ENCODE measurements around the gene VEPH1. TPM values are rescaled to one million over a fixed set of nuclear protein-coding genes. Genes with fewer than 3 reads are reported as not detected.

The VEPH1 gene
- polyA plus RNA-seq, 1 of the 3 experiments (the other 2 are of a cell fraction), result 6.0 TPM

DNA sequence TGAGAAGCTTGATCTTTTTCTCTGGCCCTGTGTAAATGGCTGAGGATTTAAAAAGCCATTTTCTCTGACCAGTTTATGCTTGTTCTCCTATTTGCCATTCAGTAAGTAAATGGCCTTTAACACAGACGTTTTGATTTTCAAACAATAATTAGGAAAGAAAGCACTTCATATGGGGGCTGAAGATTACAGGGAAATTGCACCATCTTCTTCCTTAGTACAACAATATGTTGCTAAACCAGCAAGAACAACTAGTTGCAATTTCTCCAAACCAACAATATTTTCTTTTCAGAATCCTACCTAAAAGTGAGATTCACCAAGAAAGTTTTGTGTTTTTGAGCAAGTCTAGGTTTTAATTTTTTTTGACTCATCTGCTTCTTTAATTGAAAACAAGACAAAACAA lies 262.8 kb downstream of the VEPH1 start:
- no peak for DNase-seq
- no peaks in the 10 kb centered on the region for H3K27me3 ChIP-seq (ENCODE audit: insufficient read depth)
- no peaks in the 10 kb centered on the region for H3K9me3 ChIP-seq
- H3K9me2 ChIP-seq, result no peaks in the 10 kb centered on the region
- H4K20me1 ChIP-seq (ENCODE audit: insufficient read depth), result no peaks in the 10 kb centered on the region
- POLR2A ChIA-PET, result no interaction called here
- no peak overlapping the region for H3K4me2 ChIP-seq
- peaks cover 0 to 3% of the 10 kb centered on the region in 2 experiments for H3K36me3 ChIP-seq (replicated peaks in 1 of 2; ENCODE audit: control insufficient read depth in 1 of 2, insufficient read depth in 2 of 2, low read length in 1 of 2)
- no peak overlapping the region for H3K9ac ChIP-seq
- CTCF ChIA-PET, result interaction anchor here (0.9 to 2.0 kb wide), 4 partner anchors 25 to 253 kb away, joined by 3 to 20 read pairs (median 5); no protein-coding TSS in a partner anchor
- TF ChIP-seq, protein P1, sequence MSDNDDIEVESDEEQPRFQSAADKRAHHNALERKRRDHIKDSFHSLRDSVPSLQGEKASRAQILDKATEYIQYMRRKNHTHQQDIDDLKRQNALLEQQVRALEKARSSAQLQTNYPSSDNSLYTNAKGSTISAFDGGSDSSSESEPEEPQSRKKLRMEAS (IDR thresholded peaks at IDR 0.05; ENCODE audit: low read depth), result no peak
- TF ChIP-seq NRF1 (IDR thresholded peaks at IDR 0.05; ENCODE audit: low read depth, low read length) (no peak), SMC3 (IDR thresholded peaks at IDR 0.05; ENCODE audit: low read depth, low read length) (no peak), RAD21 (IDR thresholded peaks at IDR 0.05; ENCODE audit: low read length) (no peak), GATA2 (CRISPR knock-in tag; IDR thresholded peaks at IDR 0.05) (no peak), MEF2A (IDR thresholded peaks at IDR 0.05; ENCODE audit: borderline replicate concordance, low read depth) (no peak), RFX5 (IDR thresholded peaks at IDR 0.05; ENCODE audit: low read length) (no peak), TAF1 (IDR thresholded peaks at IDR 0.05; ENCODE audit: borderline replicate concordance, low read depth, low read length) (no peak), EP300 (IDR thresholded peaks at IDR 0.05; ENCODE audit: borderline replicate concordance in 1 of 2, low read depth in 1 of 2, low read length in 1 of 2) (no peak), ELF1 (IDR thresholded peaks at IDR 0.05) (no peak), SIN3A (IDR thresholded peaks at IDR 0.05; ENCODE audit: borderline replicate concordance, low read depth, low read length) (no peak)
- TF ChIP-seq, protein P2, sequence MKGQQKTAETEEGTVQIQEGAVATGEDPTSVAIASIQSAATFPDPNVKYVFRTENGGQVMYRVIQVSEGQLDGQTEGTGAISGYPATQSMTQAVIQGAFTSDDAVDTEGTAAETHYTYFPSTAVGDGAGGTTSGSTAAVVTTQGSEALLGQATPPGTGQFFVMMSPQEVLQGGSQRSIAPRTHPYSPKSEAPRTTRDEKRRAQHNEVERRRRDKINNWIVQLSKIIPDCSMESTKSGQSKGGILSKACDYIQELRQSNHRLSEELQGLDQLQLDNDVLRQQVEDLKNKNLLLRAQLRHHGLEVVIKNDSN (IDR thresholded peaks at IDR 0.05; ENCODE audit: borderline replicate concordance, low read depth), result no peak
- TF ChIP-seq, protein P3, sequence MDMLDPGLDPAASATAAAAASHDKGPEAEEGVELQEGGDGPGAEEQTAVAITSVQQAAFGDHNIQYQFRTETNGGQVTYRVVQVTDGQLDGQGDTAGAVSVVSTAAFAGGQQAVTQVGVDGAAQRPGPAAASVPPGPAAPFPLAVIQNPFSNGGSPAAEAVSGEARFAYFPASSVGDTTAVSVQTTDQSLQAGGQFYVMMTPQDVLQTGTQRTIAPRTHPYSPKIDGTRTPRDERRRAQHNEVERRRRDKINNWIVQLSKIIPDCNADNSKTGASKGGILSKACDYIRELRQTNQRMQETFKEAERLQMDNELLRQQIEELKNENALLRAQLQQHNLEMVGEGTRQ (IDR thresholded peaks at IDR 0.05; ENCODE audit: borderline replicate concordance, low read depth, low read length), result no peak
- H2AFZ ChIP-seq (ENCODE audit: low read depth), result no peak overlapping the region
- H3K4me1 ChIP-seq (ENCODE audit: control insufficient read depth in 1 of 2, insufficient read depth in 2 of 2, low read depth in 1 of 2, low read length in 1 of 2), result peaks cover 7 to 15% of the 10 kb centered on the region in 2 experiments; a peak in 3 of 4 replicates
- 57% methylated on average over 1 of the region's 1 CpG for WGBS (ENCODE audit: low lambda C conversion rate)
- no peak overlapping the region for H3K4me3 ChIP-seq (ENCODE audit: low read depth in 2 of 2, low read length in 1 of 2)
- peaks cover 16% of the 10 kb centered on the region for H3F3A ChIP-seq (replicated peaks; ENCODE audit: insufficient read depth)
- no peaks in the 10 kb centered on the region for H3K79me2 ChIP-seq (ENCODE audit: insufficient read depth)
- H3K27ac ChIP-seq (ENCODE audit: low read depth in 2 of 2, low read length in 1 of 2), result no peak overlapping the region

DNA sequence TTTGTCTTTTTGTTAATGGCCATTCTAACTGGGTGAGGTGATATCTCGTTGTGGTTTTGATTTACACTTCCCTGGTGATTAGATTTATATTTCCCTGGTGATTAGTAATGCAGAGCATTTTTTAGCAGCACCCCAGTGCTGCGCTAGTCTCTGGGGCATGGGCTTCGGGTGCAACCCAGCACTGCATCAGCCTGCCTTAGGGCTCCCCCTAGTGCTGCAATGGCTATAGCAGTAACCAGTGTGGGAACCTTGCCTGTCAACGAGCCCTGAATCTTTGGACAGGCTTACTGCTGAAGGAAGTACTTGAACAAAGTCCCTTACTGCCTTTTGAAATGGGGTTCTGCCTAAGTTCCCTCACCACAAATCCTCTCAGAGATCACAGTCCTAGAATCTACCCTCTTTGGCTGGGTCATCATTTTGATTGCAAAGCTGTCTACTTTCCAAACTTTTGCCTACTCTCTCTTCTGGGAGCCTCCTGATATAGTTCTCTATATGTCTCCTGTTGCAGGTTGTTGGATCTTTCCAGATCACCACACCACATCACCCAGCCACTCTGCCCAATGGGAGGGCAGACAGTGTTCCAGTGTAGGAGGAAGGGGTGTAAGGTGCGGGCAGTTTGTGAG lies 264.0 kb downstream of the VEPH1 start:
- no peaks in the 10 kb centered on the region for H4K20me1 ChIP-seq (ENCODE audit: insufficient read depth)
- POLR2A ChIA-PET, result no interaction called here
- peak overlapping the region in 1 of 2 experiments; percentile 9; a peak in 1 of 4 replicates for H3K27ac ChIP-seq (ENCODE audit: low read depth in 2 of 2, low read length in 1 of 2)
- no peaks in the 10 kb centered on the region for H3K79me2 ChIP-seq (ENCODE audit: insufficient read depth)
- H2AFZ ChIP-seq (ENCODE audit: low read depth), result no peak overlapping the region
- no peaks in the 10 kb centered on the region for H3K9me3 ChIP-seq
- no peaks in the 10 kb centered on the region for H3K9me2 ChIP-seq
- H3K4me1 ChIP-seq (ENCODE audit: control insufficient read depth in 1 of 2, insufficient read depth in 2 of 2, low read depth in 1 of 2, low read length in 1 of 2), result peaks cover 7 to 8% of the 10 kb centered on the region in 2 experiments; a peak in 3 of 4 replicates
- 0 out of 2 replicates have a peak overlapping the region, but pooled peaks have one; percentile 4 for H3K4me2 ChIP-seq
- H3K9ac ChIP-seq, result no peak overlapping the region
- H3K4me3 ChIP-seq (ENCODE audit: low read depth in 2 of 2, low read length in 1 of 2), result no peak overlapping the region; a peak in 1 of 4 replicates
- peak; percentile 52 for DNase-seq
- peaks cover 7% of the 10 kb centered on the region for H3F3A ChIP-seq (replicated peaks; ENCODE audit: insufficient read depth)
- TF ChIP-seq FOXM1 (IDR thresholded peaks at IDR 0.05; ENCODE audit: low read depth), result no peak
- no peak for TF ChIP-seq RFX5 (IDR thresholded peaks at IDR 0.05; ENCODE audit: low read length)
- peak; percentile 61 for TF ChIP-seq SMC3 (IDR thresholded peaks at IDR 0.05; ENCODE audit: low read depth, low read length)
- TF ChIP-seq, protein P3 (IDR thresholded peaks at IDR 0.05; ENCODE audit: borderline replicate concordance, low read depth, low read length), result no peak
- TF ChIP-seq MXI1 (IDR thresholded peaks at IDR 0.05; ENCODE audit: low read depth, low read length), result no peak
- TF ChIP-seq RAD21 (IDR thresholded peaks at IDR 0.05; ENCODE audit: low read length), result peak; percentile 86
- TF ChIP-seq, protein P4, sequence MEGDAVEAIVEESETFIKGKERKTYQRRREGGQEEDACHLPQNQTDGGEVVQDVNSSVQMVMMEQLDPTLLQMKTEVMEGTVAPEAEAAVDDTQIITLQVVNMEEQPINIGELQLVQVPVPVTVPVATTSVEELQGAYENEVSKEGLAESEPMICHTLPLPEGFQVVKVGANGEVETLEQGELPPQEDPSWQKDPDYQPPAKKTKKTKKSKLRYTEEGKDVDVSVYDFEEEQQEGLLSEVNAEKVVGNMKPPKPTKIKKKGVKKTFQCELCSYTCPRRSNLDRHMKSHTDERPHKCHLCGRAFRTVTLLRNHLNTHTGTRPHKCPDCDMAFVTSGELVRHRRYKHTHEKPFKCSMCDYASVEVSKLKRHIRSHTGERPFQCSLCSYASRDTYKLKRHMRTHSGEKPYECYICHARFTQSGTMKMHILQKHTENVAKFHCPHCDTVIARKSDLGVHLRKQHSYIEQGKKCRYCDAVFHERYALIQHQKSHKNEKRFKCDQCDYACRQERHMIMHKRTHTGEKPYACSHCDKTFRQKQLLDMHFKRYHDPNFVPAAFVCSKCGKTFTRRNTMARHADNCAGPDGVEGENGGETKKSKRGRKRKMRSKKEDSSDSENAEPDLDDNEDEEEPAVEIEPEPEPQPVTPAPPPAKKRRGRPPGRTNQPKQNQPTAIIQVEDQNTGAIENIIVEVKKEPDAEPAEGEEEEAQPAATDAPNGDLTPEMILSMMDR (IDR thresholded peaks at IDR 0.05), result peak; percentile 68
- no peaks in the 10 kb centered on the region for H3K36me3 ChIP-seq (replicated peaks in 1 of 2; ENCODE audit: control insufficient read depth in 1 of 2, insufficient read depth in 2 of 2, low read length in 1 of 2)
- no peaks in the 10 kb centered on the region for H3K27me3 ChIP-seq (ENCODE audit: insufficient read depth)
- CTCF ChIA-PET, result interaction anchor here (0.7 to 2.0 kb wide), 9 partner anchors 13 to 333 kb away, joined by 3 to 20 read pairs (median 3); no protein-coding TSS in a partner anchor
- 54% methylated on average over 4 of the region's 5 CpGs for WGBS (ENCODE audit: low lambda C conversion rate)

Measured in SK-N-SH (cell line).